H9 (cell line): ENCODE data around the gene PLCXD1. TPM values are rescaled to one million over a fixed set of nuclear protein-coding genes. Genes with fewer than 3 reads are reported as not detected.

Experiments
- DNase-seq: peaks from one replicate; pipeline ENCODE4 v3.0.0-alpha.2; 2017
- H2AFZ ChIP-seq: one replicate; pipeline ENCODE4 v1.6.1; 2013; ENCODE audit warnings: mild to moderate bottlenecking, low read length, control low read depth, moderate library complexity
- H2AK5ac ChIP-seq: 2 replicates; pipeline ENCODE4 v1.6.1; 2013; ENCODE audit warnings: low read length, control low read depth, mixed read lengths; ENCODE audit not compliant: insufficient read length
- H2BK120ac ChIP-seq: one replicate; pipeline ENCODE4 v1.6.1; 2013; ENCODE audit warnings: low read depth, mild to moderate bottlenecking, low read length, control low read depth, inconsistent platforms; ENCODE audit not compliant: poor library complexity, severe bottlenecking
- H2BK12ac ChIP-seq: 2 replicates; pipeline ENCODE4 v1.6.1; 2013; ENCODE audit warnings: low read length, control low read depth, mixed read lengths, low read depth; ENCODE audit not compliant: insufficient read length
- H2BK15ac ChIP-seq: 2 replicates; pipeline ENCODE4 v1.6.1; 2013; ENCODE audit warnings: low read depth, low read length, control low read depth
- H2BK20ac ChIP-seq: one replicate; pipeline ENCODE4 v1.6.1; 2013; ENCODE audit warnings: low read depth, mild to moderate bottlenecking, low read length, control low read depth, inconsistent platforms; ENCODE audit not compliant: poor library complexity, severe bottlenecking
- H2BK5ac ChIP-seq: 2 replicates; pipeline ENCODE4 v1.6.1; 2013; ENCODE audit warnings: low read length, control low read depth, mixed read lengths; ENCODE audit not compliant: insufficient read length
- H3K14ac ChIP-seq: 2 replicates; pipeline ENCODE4 v1.6.1; 2013; ENCODE audit warnings: low read length, control low read depth; ENCODE audit not compliant: insufficient read depth
- H3K18ac ChIP-seq: 2 replicates; pipeline ENCODE4 v1.6.1; 2013; ENCODE audit warnings: low read depth, mild to moderate bottlenecking, mixed read lengths, low read length, control low read depth; ENCODE audit not compliant: insufficient read length
- H3K23ac ChIP-seq: 2 replicates; pipeline ENCODE4 v1.6.1; 2013; ENCODE audit warnings: low read length, control low read depth, mixed read lengths, low read depth; ENCODE audit not compliant: insufficient read length
- H3K23me2 ChIP-seq: 2 replicates; pipeline ENCODE4 v1.6.1; 2013; ENCODE audit warnings: low read depth, mild to moderate bottlenecking, mixed read lengths, low read length, control low read depth; ENCODE audit not compliant: insufficient read length, poor library complexity, severe bottlenecking
- H3K27ac ChIP-seq: 2 replicates; pipeline ENCODE4 v1.5.1; 2013; ENCODE audit warnings: low read length, control low read depth, mixed read lengths, low read depth; ENCODE audit not compliant: insufficient read length
- H3K27me3 ChIP-seq: 2 replicates; pipeline ENCODE4 v1.6.1; 2013; ENCODE audit warnings: low read length, control low read depth, inconsistent platforms; ENCODE audit not compliant: insufficient read depth
- H3K4ac ChIP-seq: 2 replicates; pipeline ENCODE4 v1.6.1; 2013; ENCODE audit warnings: low read depth, mild to moderate bottlenecking, control low read depth, inconsistent platforms, low read length, moderate library complexity
- H3K4me1 ChIP-seq: 2 replicates; pipeline ENCODE4 v1.6.1; 2013; ENCODE audit warnings: low read length, control low read depth, inconsistent platforms; ENCODE audit not compliant: insufficient read depth
- H3K4me2 ChIP-seq: 2 replicates; pipeline ENCODE4 v1.6.1; 2013; ENCODE audit warnings: low read length, control low read depth, mixed read lengths; ENCODE audit not compliant: insufficient read length, insufficient read depth
- H3K56ac ChIP-seq: 2 replicates; pipeline ENCODE4 v1.6.1; 2013; ENCODE audit warnings: low read depth, mild to moderate bottlenecking, mixed read lengths, low read length, control low read depth; ENCODE audit not compliant: insufficient read length
- H3K79me1 ChIP-seq: 2 replicates; pipeline ENCODE4 v1.6.1; 2013; ENCODE audit warnings: low read depth, mild to moderate bottlenecking, moderate library complexity, low read length, control low read depth, inconsistent platforms; ENCODE audit not compliant: insufficient read depth, poor library complexity, severe bottlenecking
- H3K79me2 ChIP-seq: 2 replicates; pipeline ENCODE4 v1.6.1; 2013; ENCODE audit warnings: low read length, control low read depth, inconsistent platforms; ENCODE audit not compliant: insufficient read depth
- H3K9ac ChIP-seq: 2 replicates; pipeline ENCODE4 v1.6.1; 2013; ENCODE audit warnings: low read length, control low read depth, mixed read lengths; ENCODE audit not compliant: insufficient read length; ENCODE audit errors: extremely low read depth
- H3K9me3 ChIP-seq: one replicate; pipeline ENCODE4 v1.6.1; 2013; ENCODE audit warnings: low read depth, low read length, inconsistent platforms; ENCODE audit not compliant: control insufficient read depth
- H3T11ph ChIP-seq: one replicate; pipeline ENCODE4 v1.6.1; 2013; ENCODE audit warnings: mild to moderate bottlenecking, low read length, control low read depth, inconsistent platforms
- H4K20me1 ChIP-seq: one replicate; pipeline ENCODE4 v1.6.1; 2013; ENCODE audit not compliant: control insufficient read depth, insufficient read length, insufficient read depth
- H4K5ac ChIP-seq: 2 replicates; pipeline ENCODE4 v1.6.1; 2013; ENCODE audit warnings: low read depth, mild to moderate bottlenecking, mixed read lengths, low read length, control low read depth; ENCODE audit not compliant: insufficient read length
- H4K8ac ChIP-seq: replicated peaks from 2 replicates; pipeline ENCODE4 v1.6.1; 2013; ENCODE audit warnings: low read length, control low read depth, mixed read lengths, low read depth; ENCODE audit not compliant: insufficient read length
- H4K91ac ChIP-seq: 2 replicates; pipeline ENCODE4 v1.6.1; 2013; ENCODE audit warnings: low read depth, mild to moderate bottlenecking, moderate library complexity, mixed read lengths, low read length, control low read depth; ENCODE audit not compliant: insufficient read length
- H3K27ac Mint-ChIP-seq, 3 experiments: 2 replicates in 2 of 3; 3 replicates in 1 of 3; pipeline ENCODE4 v1.8.0; 2020 to 2021; ENCODE audit warnings: mixed read lengths in 3 of 3, mild to moderate bottlenecking in 1 of 3, moderate library complexity in 1 of 3
- H3K27me3 Mint-ChIP-seq: 2 replicates; pipeline ENCODE4 v1.8.0; 2021; ENCODE audit warnings: low read depth, mild to moderate bottlenecking, moderate library complexity, mixed read lengths
- H3K36me3 Mint-ChIP-seq, 3 experiments: 2 replicates in 2 of 3; 3 replicates in 1 of 3; pipeline ENCODE4 v1.8.0; 2020 to 2021; ENCODE audit warnings: low read depth in 3 of 3, mixed read lengths in 3 of 3; ENCODE audit not compliant: insufficient read depth in 1 of 3
- H3K4me1 Mint-ChIP-seq, 2 experiments: 2 replicates each; pipeline ENCODE4 v1.8.0; 2020; ENCODE audit warnings: mixed read lengths in 2 of 2
- H3K4me3 Mint-ChIP-seq, 2 experiments: 2 replicates in 1 of 2; 3 replicates in 1 of 2; pipeline ENCODE4 v1.8.0; 2020 to 2021; ENCODE audit warnings: mild to moderate bottlenecking in 2 of 2, mixed read lengths in 2 of 2, moderate library complexity in 1 of 2
- H3K9me3 Mint-ChIP-seq, 2 experiments: 2 replicates in 1 of 2; 3 replicates in 1 of 2; pipeline ENCODE4 v1.8.0; 2020; ENCODE audit warnings: mild to moderate bottlenecking in 2 of 2, mixed read lengths in 2 of 2, moderate library complexity in 1 of 2
- WGBS: extraction: QIAGEN DNeasy Blood & Tissue Kit; methylation state at CpG from one replicate; pipeline ENCODE4 v1.1.7; 2013; ENCODE audit warnings: missing lambda C conversion rate, low lambda C conversion rate, mixed read lengths; ENCODE audit not compliant: insufficient read length; ENCODE audit errors: extremely low coverage; 5-methylcytosine and 5-hydroxymethylcytosine counted together
- total RNA-seq: library from RNA; stranded (reverse); gene quantifications from 2 replicates; pipeline ENCODE4 v1.2.1, GENCODE V29; 2021
- TF ChIP-seq, protein P1 (sequence below): fragments of 200-600 bp; sonication (generic); conservative IDR thresholded peaks from 3 replicates; pipeline ENCODE4 v1.8.0; 2021; ENCODE audit warnings: antibody characterized with exemption, mild to moderate bottlenecking

The PLCXD1 gene
- total RNA-seq, 1 experiment from 2014 or later, result 96.5 TPM

DNA sequence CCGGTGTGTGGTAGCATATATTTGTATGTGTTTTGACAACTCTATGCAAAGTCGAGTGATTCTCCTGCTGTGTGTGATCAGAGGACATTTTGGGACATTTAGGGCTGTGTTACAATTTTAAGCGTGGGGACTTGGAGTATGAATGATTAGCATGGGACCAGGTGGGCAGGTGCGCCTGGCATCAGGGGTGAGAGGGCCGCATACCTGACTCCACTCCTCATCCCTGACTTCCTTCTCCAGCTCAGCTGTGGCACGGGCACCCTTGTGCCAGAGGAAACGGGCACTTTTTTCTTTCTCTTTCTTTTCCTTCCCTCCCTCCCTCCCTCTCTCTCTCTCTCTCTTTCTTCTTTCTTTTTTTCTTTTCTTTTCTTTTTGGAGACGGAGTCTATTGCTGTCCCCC lies 15.7 kb upstream of the PLCXD1 start:
- no peak overlapping the region for H3K27ac ChIP-seq
- H3K4me3 Mint-ChIP-seq, result no peak overlapping the region
- H4K91ac ChIP-seq, result no peak overlapping the region
- no peak overlapping the region for H3T11ph ChIP-seq
- H4K5ac ChIP-seq, result no peak overlapping the region
- H2BK15ac ChIP-seq, result no peak overlapping the region
- H3K9me3 Mint-ChIP-seq, result no peaks in the 10 kb centered on the region; a peak in 1 of 5 replicates
- peaks cover 6 to 7% of the 10 kb centered on the region in 2 experiments; a peak in 3 of 4 replicates for H3K4me1 Mint-ChIP-seq
- DNase-seq, result no peak
- no peak overlapping the region for H3K23ac ChIP-seq
- H3K79me1 ChIP-seq, result no peaks in the 10 kb centered on the region
- no peaks in the 10 kb centered on the region for H3K79me2 ChIP-seq
- no peaks in the 10 kb centered on the region for H3K27me3 ChIP-seq
- H2BK20ac ChIP-seq, result no peak overlapping the region
- H3K27ac Mint-ChIP-seq, result no peak overlapping the region
- no peak overlapping the region for H2BK120ac ChIP-seq
- no peak overlapping the region for H2AFZ ChIP-seq
- no peak overlapping the region for H3K9ac ChIP-seq
- H3K4me2 ChIP-seq, result no peak overlapping the region
- no peaks in the 10 kb centered on the region for H4K20me1 ChIP-seq
- no peaks in the 10 kb centered on the region; a peak in 1 of 7 replicates for H3K36me3 Mint-ChIP-seq
- no peak overlapping the region for H3K56ac ChIP-seq
- TF ChIP-seq, protein P1, sequence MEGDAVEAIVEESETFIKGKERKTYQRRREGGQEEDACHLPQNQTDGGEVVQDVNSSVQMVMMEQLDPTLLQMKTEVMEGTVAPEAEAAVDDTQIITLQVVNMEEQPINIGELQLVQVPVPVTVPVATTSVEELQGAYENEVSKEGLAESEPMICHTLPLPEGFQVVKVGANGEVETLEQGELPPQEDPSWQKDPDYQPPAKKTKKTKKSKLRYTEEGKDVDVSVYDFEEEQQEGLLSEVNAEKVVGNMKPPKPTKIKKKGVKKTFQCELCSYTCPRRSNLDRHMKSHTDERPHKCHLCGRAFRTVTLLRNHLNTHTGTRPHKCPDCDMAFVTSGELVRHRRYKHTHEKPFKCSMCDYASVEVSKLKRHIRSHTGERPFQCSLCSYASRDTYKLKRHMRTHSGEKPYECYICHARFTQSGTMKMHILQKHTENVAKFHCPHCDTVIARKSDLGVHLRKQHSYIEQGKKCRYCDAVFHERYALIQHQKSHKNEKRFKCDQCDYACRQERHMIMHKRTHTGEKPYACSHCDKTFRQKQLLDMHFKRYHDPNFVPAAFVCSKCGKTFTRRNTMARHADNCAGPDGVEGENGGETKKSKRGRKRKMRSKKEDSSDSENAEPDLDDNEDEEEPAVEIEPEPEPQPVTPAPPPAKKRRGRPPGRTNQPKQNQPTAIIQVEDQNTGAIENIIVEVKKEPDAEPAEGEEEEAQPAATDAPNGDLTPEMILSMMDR, result no peak
- H3K18ac ChIP-seq, result no peak overlapping the region
- H2BK12ac ChIP-seq, result no peak overlapping the region
- no peak overlapping the region for H3K14ac ChIP-seq
- no CpG with 5 or more reads among the region's 8 CpGs for WGBS
- H3K4me1 ChIP-seq, result no peaks in the 10 kb centered on the region
- no peaks in the 10 kb centered on the region for H3K27me3 Mint-ChIP-seq
- no peak overlapping the region for H4K8ac ChIP-seq
- H3K9me3 ChIP-seq, result no peaks in the 10 kb centered on the region
- no peaks in the 10 kb centered on the region for H3K23me2 ChIP-seq
- H3K4ac ChIP-seq, result no peak overlapping the region
- H2BK5ac ChIP-seq, result no peak overlapping the region
- H2AK5ac ChIP-seq, result no peak overlapping the region
